Aorta (tissue), 5 donors: ENCODE data around the gene MR1. TPM values are rescaled to one million over a fixed set of nuclear protein-coding genes. Genes with fewer than 3 reads are reported as not detected.
"Not testable (repeated sequence)": the region's sequence is repeated elsewhere in the genome, so short reads cannot be mapped to it uniquely, and the experiment has no call there.

Experiments
- ATAC-seq: fragments of 200-7000 bp; cut with Tn5 transposase; one replicate; pipeline ENCODE4 v1.9.1; 2022; ENCODE audit warnings: moderate library complexity; ENCODE audit not compliant: low FRiP score
- DNase-seq, 2 donors: peaks; one replicate each; pipeline ENCODE4 v3.0.0-alpha.2; 2020
- H3K27ac ChIP-seq, 2 donors: one replicate each; pipeline ENCODE4 v1.5.1; 2013; ENCODE audit warnings: low read length in 2 of 2, mild to moderate bottlenecking in 2 of 2, moderate library complexity in 2 of 2, control low read depth in 1 of 2, inconsistent platforms in 1 of 2, low read depth in 1 of 2
- H3K27me3 ChIP-seq, 2 donors: one replicate each; pipeline ENCODE4 v1.6.1; 2013; ENCODE audit warnings: control low read depth in 1 of 2, low read length in 1 of 2, mild to moderate bottlenecking in 1 of 2, moderate library complexity in 1 of 2; ENCODE audit not compliant: insufficient read depth in 2 of 2, control insufficient read depth in 1 of 2
- H3K36me3 ChIP-seq, 2 donors: one replicate each; pipeline ENCODE4 v1.6.1; 2013; ENCODE audit warnings: control low read depth in 1 of 2, low read length in 1 of 2, mild to moderate bottlenecking in 1 of 2; ENCODE audit not compliant: insufficient read depth in 2 of 2, control insufficient read depth in 1 of 2
- H3K4me1 ChIP-seq, 2 donors: one replicate each; pipeline ENCODE4 v1.6.1; 2013; ENCODE audit warnings: low read length in 2 of 2, control low read depth in 1 of 2, mild to moderate bottlenecking in 1 of 2, moderate library complexity in 1 of 2; ENCODE audit not compliant: insufficient read depth in 2 of 2, control insufficient read depth in 1 of 2
- H3K4me3 ChIP-seq, 2 donors: one replicate each; pipeline ENCODE4 v1.5.1; 2013; ENCODE audit warnings: low read length in 2 of 2, control low read depth in 1 of 2, mild to moderate bottlenecking in 1 of 2
- H3K9me3 ChIP-seq: one replicate; pipeline ENCODE4 v1.6.1; 2013; ENCODE audit warnings: mild to moderate bottlenecking, low read length; ENCODE audit not compliant: control insufficient read depth
- WGBS, 2 donors: extraction: QIAGEN DNeasy Blood & Tissue Kit; methylation state at CpG; one replicate each; pipeline ENCODE4 v1.1.7; 2013; 5-methylcytosine and 5-hydroxymethylcytosine counted together
- intact Hi-C, 2 donors: fragments of 100-400 bp; cut with DNase I; formaldehyde crosslinking; loops; one replicate each; pipeline versions ENCODE4 v1.14.2 to v1.15.0; 2022
- polyA plus RNA-seq, 2 donors: library from polyadenylated mRNA; stranded (reverse); fragments of 200-250 nt; gene quantifications; one replicate each; pipeline ENCODE4 v1.2.3, GENCODE V29; 2013
- total RNA-seq, 2 donors: library from RNA; stranded (reverse); fragmentation: NEBNext Ultra II Directional; extraction: Animal tissue kit (Norgen Biotek cat#: 25700); gene quantifications; one replicate each; pipeline ENCODE4 v1.2.1, GENCODE V29; 2021
- donor health status: healthy with polysubstance abuse.
- donor health status: Bipolar disorder and iron deficiency.
- donor health status: DM: no; HTN: no; CAD: no.
- donor health status: DM: no; HTN: no; CAD: no.
- donor health status: DM: yes; HTN: yes; CAD: no.

MR1 gene
- total and polyA plus RNA-seq, 4 donors, result 3.8 to 23.9 (median 18.4) TPM

GRCh38 chr1:181037386-181037785, 3.6 kb downstream of the MR1 start:
- Histone ChIP-seq H3K36me3 (no peaks in the 10 kb centered on the region), H3K4me3 (no peak overlapping the region), H3K27me3 (no peaks in the 10 kb centered on the region), H3K27ac (no peak overlapping the region), H3K9me3 (no peaks in the 10 kb centered on the region), H3K4me1 (peaks cover 7 to 9% of the 10 kb centered on the region in 2 donors)
- 93% methylated on average over 2 of the region's 2 CpGs for WGBS, 2 donors
- intact Hi-C loops, result loop anchor here in 1 of 2 donors (10.0 kb wide), 1 partner anchor 47 kb away; the partner anchor contains the start of gene IER5
- DNase-seq (no peak), ATAC-seq (no peak)

GRCh38 chr1:181038399-181038873, 4.7 kb downstream of the MR1 start:
- WGBS, 2 donors, result 60 to 72% methylated on average over 3 to 5 of the region's 5 CpGs
- intact Hi-C loops, result loop anchor here in 1 of 2 donors (2.0 to 10.0 kb wide), 2 partner anchors 46 to 104 kb away; partner anchors contain the start of gene IER5
- no peaks in the 10 kb centered on the region for H3K9me3 ChIP-seq
- H3K27ac ChIP-seq, result no peak overlapping the region
- peaks cover 3 to 9% of the 10 kb centered on the region in 2 donors for H3K4me1 ChIP-seq
- no peaks in the 10 kb centered on the region for H3K27me3 ChIP-seq
- no peak overlapping the region for H3K4me3 ChIP-seq
- DNase-seq, result peak in 1 of 2 donors; percentile 63
- H3K36me3 ChIP-seq, result no peaks in the 10 kb centered on the region
- ATAC-seq, result peak; percentile 59

GRCh38 chr1:181040284-181040865, 6.6 kb downstream of the MR1 start:
- Histone ChIP-seq H3K4me3 (no peak overlapping the region), H3K9me3 (no peaks in the 10 kb centered on the region), H3K27ac (peak overlapping the region in 1 of 2 donors; percentile 89), H3K27me3 (no peaks in the 10 kb centered on the region), H3K4me1 (peaks cover 3 to 9% of the 10 kb centered on the region in 2 donors), H3K36me3 (no peaks in the 10 kb centered on the region)
- DNase-seq (no peak), ATAC-seq (no peak)
- 60 to 67% methylated on average over 3 of the region's 3 CpGs for WGBS, 2 donors
- intact Hi-C loops, result no loop called here

GRCh38 chr1:181043025-181043888, 9.5 kb downstream of the MR1 start:
- no peaks in the 10 kb centered on the region for H3K27me3 ChIP-seq
- no peaks in the 10 kb centered on the region for H3K9me3 ChIP-seq
- H3K27ac ChIP-seq, result no peak overlapping the region
- H3K36me3 ChIP-seq, result no peaks in the 10 kb centered on the region
- intact Hi-C loops, result no loop called here
- peaks cover 0 to 3% of the 10 kb centered on the region in 2 donors for H3K4me1 ChIP-seq
- WGBS, 2 donors, result 54 to 75% methylated on average over 5 of the region's 5 CpGs
- no peak for DNase-seq
- H3K4me3 ChIP-seq, result no peak overlapping the region
- ATAC-seq, result no peak

GRCh38 chr1:181044449-181044966, 10.7 kb downstream of the MR1 start:
- WGBS, 2 donors, result 90 to 91% methylated on average over 5 of the region's 5 CpGs
- Histone ChIP-seq H3K27me3 (no peaks in the 10 kb centered on the region), H3K27ac (no peak overlapping the region), H3K4me1 (peaks cover 0 to 3% of the 10 kb centered on the region in 2 donors), H3K36me3 (no peaks in the 10 kb centered on the region), H3K4me3 (no peak overlapping the region), H3K9me3 (no peaks in the 10 kb centered on the region)
- ATAC-seq (no peak), DNase-seq (no peak)
- intact Hi-C loops, result no loop called here

- 96 to 97% methylated on average over 22 of the region's 22 CpGs for WGBS, 2 donors
- H3K4me3 ChIP-seq, intact Hi-C loops, H3K4me1 ChIP-seq, H3K27ac ChIP-seq, H3K9me3 ChIP-seq, ATAC-seq, H3K27me3 ChIP-seq, DNase-seq, H3K36me3 ChIP-seq: not testable (repeated sequence)
Observed at GRCh38 chr1:181045946-181046345, 12.2 kb downstream of the MR1 start.

GRCh38 chr1:181049378-181049777, 15.6 kb downstream of the MR1 start:
- H3K9me3 ChIP-seq, result no peaks in the 10 kb centered on the region
- DNase-seq (no peak), ATAC-seq (no peak)
- intact Hi-C loops, result no loop called here
- H3K4me3 ChIP-seq, result no peak overlapping the region
- no peaks in the 10 kb centered on the region for H3K4me1 ChIP-seq
- no peaks in the 10 kb centered on the region for H3K36me3 ChIP-seq
- H3K27ac ChIP-seq, result no peak overlapping the region
- no peaks in the 10 kb centered on the region for H3K27me3 ChIP-seq
- WGBS, 2 donors, result 82 to 83% methylated on average over 4 of the region's 4 CpGs

DNA sequence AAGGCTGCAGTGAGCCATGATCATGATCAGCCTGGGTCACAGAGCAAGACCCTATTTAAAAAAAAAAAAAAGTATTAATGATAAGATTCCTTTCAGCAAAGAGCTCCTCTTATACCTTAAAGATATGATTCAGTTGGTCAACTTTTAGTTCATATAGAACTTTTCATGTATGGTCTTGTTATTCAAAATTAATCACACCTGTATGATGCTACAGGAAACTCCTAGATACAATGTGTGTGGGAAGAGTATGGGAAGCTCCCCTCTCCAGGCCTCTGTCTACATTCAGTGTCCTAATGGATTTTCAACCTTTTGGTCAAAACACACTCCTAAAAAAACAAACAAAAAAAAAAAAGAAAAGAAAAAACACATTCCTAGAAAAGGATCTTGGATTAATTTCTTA, 17.1 kb downstream of the MR1 start:
- no peaks in the 10 kb centered on the region for H3K9me3 ChIP-seq
- H3K36me3 ChIP-seq, result no peaks in the 10 kb centered on the region
- H3K27me3 ChIP-seq, result no peaks in the 10 kb centered on the region
- ATAC-seq (no peak), DNase-seq (no peak)
- no peak overlapping the region for H3K4me3 ChIP-seq
- no peak overlapping the region for H3K27ac ChIP-seq
- intact Hi-C loops, result no loop called here
- H3K4me1 ChIP-seq, result no peaks in the 10 kb centered on the region
